Stimulated activated CD8-positive, alpha-beta memory T cell treated with anti-CD3 and anti-CD28 coated beads, Interleukin-12 subunit alpha, Interleukin-12 subunit beta, amount 100 ng/mL, for 1 hour (primary cell): ENCODE results near the gene MOV10L1.
"Not testable (repeated sequence)": the region's sequence is repeated elsewhere in the genome, so short reads cannot be mapped to it uniquely, and the experiment has no call there.

Experiments used
- DNase-seq: peaks from one replicate; pipeline ENCODE4 v3.0.0-alpha.2; 2020; ENCODE audit warnings: low read depth

Gene MOV10L1

GRCh38 chr22:50204998-50205397 is 115.2 kb downstream of the MOV10L1 start:
- DNase-seq = not testable (repeated sequence)

GRCh38 chr22:50205781-50206569 is 116.2 kb downstream of the MOV10L1 start:
- DNase-seq = no peak

GRCh38 chr22:50206599-50206998 is 116.8 kb downstream of the MOV10L1 start:
- no peak for DNase-seq

- no peak for DNase-seq
Observed at GRCh38 chr22:50207383-50208140, 117.8 kb downstream of the MOV10L1 start.

- no peak for DNase-seq
Observed at GRCh38 chr22:50208430-50208938, 118.7 kb downstream of the MOV10L1 start.

- DNase-seq = no peak
Observed at GRCh38 chr22:50208939-50209892, 119.4 kb downstream of the MOV10L1 start.

- DNase-seq = peak; percentile 55
Observed at GRCh38 chr22:50209893-50210292, 120.1 kb downstream of the MOV10L1 start.

- DNase-seq = no peak
Observed at GRCh38 chr22:50210378-50211139, 120.8 kb downstream of the MOV10L1 start.

GRCh38 chr22:50211147-50211546 is 121.3 kb downstream of the MOV10L1 start:
- DNase-seq = no peak
